Measurements from ENCODE around the gene ANKMY1.

The ANKMY1 gene

GRCh38 chr2:240572141-240573031 lies 14.6 kb upstream of the ANKMY1 start:
- H3K9me3 Mint-ChIP-seq = no peaks in the 10 kb centered on the region
- peaks cover 13% of the 10 kb centered on the region for H3K36me3 Mint-ChIP-seq
- DNase-seq (ENCODE audit: low spot score in 2 of 2) = no peak
- no peaks in the 10 kb centered on the region for H3K27me3 Mint-ChIP-seq
- no peak for ATAC-seq (ENCODE audit: low read depth)
- no peak overlapping the region for H3K4me3 Mint-ChIP-seq
- H3K4me1 Mint-ChIP-seq = peaks cover 24% of the 10 kb centered on the region
- no peak overlapping the region for H3K27ac Mint-ChIP-seq

- ATAC-seq (ENCODE audit: low read depth) = no peak
- peaks cover 11% of the 10 kb centered on the region for H3K36me3 Mint-ChIP-seq
- no peak overlapping the region for H3K27ac Mint-ChIP-seq
- peaks cover 29% of the 10 kb centered on the region for H3K4me1 Mint-ChIP-seq
- peak overlapping the region; percentile 22 for H3K4me3 Mint-ChIP-seq
- H3K27me3 Mint-ChIP-seq = no peaks in the 10 kb centered on the region
- no peak for DNase-seq (ENCODE audit: low spot score in 2 of 2)
- no peaks in the 10 kb centered on the region for H3K9me3 Mint-ChIP-seq
Measured at GRCh38 chr2:240571314-240571973, 13.7 kb upstream of the ANKMY1 start.

GRCh38 chr2:240570531-240571313 lies 12.9 kb upstream of the ANKMY1 start:
- no peaks in the 10 kb centered on the region for H3K27me3 Mint-ChIP-seq
- H3K9me3 Mint-ChIP-seq = no peaks in the 10 kb centered on the region
- no peak overlapping the region for H3K4me3 Mint-ChIP-seq
- peaks cover 9% of the 10 kb centered on the region for H3K36me3 Mint-ChIP-seq
- no peak for ATAC-seq (ENCODE audit: low read depth)
- peaks cover 31% of the 10 kb centered on the region for H3K4me1 Mint-ChIP-seq
- DNase-seq (ENCODE audit: low spot score in 2 of 2) = no peak
- no peak overlapping the region for H3K27ac Mint-ChIP-seq

- DNase-seq (ENCODE audit: low spot score in 2 of 2) (no peak), ATAC-seq (ENCODE audit: low read depth) (no peak)
- Mint-ChIP-seq H3K4me3 (peak overlapping the region; percentile 34), H3K4me1 (peaks cover 38% of the 10 kb centered on the region), H3K27me3 (no peaks in the 10 kb centered on the region), H3K27ac (no peak overlapping the region), H3K36me3 (peaks cover 6% of the 10 kb centered on the region), H3K9me3 (no peaks in the 10 kb centered on the region)
Measured at GRCh38 chr2:240569998-240570530, 12.3 kb upstream of the ANKMY1 start.

GRCh38 chr2:240569523-240569997 lies 11.8 kb upstream of the ANKMY1 start:
- Mint-ChIP-seq H3K4me1 (peaks cover 42% of the 10 kb centered on the region), H3K36me3 (peaks cover 7% of the 10 kb centered on the region), H3K4me3 (peak overlapping the region; percentile 88), H3K27ac (no peak overlapping the region), H3K27me3 (no peaks in the 10 kb centered on the region), H3K9me3 (no peaks in the 10 kb centered on the region)
- DNase-seq (ENCODE audit: low spot score in 2 of 2) (no peak), ATAC-seq (ENCODE audit: low read depth) (no peak)

- Mint-ChIP-seq H3K36me3 (peaks cover 8% of the 10 kb centered on the region), H3K4me3 (peak overlapping the region; percentile 88), H3K27me3 (no peaks in the 10 kb centered on the region), H3K4me1 (peaks cover 46% of the 10 kb centered on the region), H3K9me3 (no peaks in the 10 kb centered on the region), H3K27ac (peak overlapping the region; percentile 72)
- DNase-seq (ENCODE audit: low spot score in 2 of 2) (peak; percentile 53 to 68), ATAC-seq (ENCODE audit: low read depth) (peak; percentile 41)
Measured at GRCh38 chr2:240568678-240569522, 11.1 kb upstream of the ANKMY1 start.

GRCh38 chr2:240567872-240568677 lies 10.3 kb upstream of the ANKMY1 start, which contains the start of gene RNPEPL1:
RNPEPL1 (plus strand) TSS chr2:240568484; CDS start chr2:240568587, 103 bp downstream.
- Mint-ChIP-seq H3K4me3 (peak within 1 kb of the TSS; percentile 89), H3K4me1 (peaks cover 49% of the 10 kb centered on the region)
- peak; percentile 36 to 63 for DNase-seq (ENCODE audit: low spot score in 2 of 2)

GRCh38 chr2:240567137-240567871 lies 9.5 kb upstream of the ANKMY1 start:
- no peaks in the 10 kb centered on the region for H3K27me3 Mint-ChIP-seq
- peak overlapping the region; percentile 89 for H3K4me3 Mint-ChIP-seq
- H3K4me1 Mint-ChIP-seq = peaks cover 49% of the 10 kb centered on the region
- H3K9me3 Mint-ChIP-seq = no peaks in the 10 kb centered on the region
- ATAC-seq (ENCODE audit: low read depth) (no peak), DNase-seq (ENCODE audit: low spot score in 2 of 2) (peak in 1 of 2 donors; percentile 40)
- H3K36me3 Mint-ChIP-seq = peaks cover 11% of the 10 kb centered on the region
- peak overlapping the region; percentile 90 for H3K27ac Mint-ChIP-seq

More at GRCh38 chr2:240567872-240568677, 10.3 kb upstream of the ANKMY1 start, which contains the start of gene RNPEPL1:
- Mint-ChIP-seq H3K36me3 (peaks cover 11% of the 10 kb centered on the region), H3K27ac (peak within 1 kb of the TSS; percentile 90), H3K27me3 (no peaks in the 10 kb centered on the region), H3K9me3 (no peaks in the 10 kb centered on the region)
- ATAC-seq (ENCODE audit: low read depth) = peak; percentile 49

GRCh38 chr2:240566203-240567136 lies 8.7 kb upstream of the ANKMY1 start:
- H3K9me3 Mint-ChIP-seq = no peaks in the 10 kb centered on the region
- peak overlapping the region; percentile 89 for H3K4me3 Mint-ChIP-seq
- peak; percentile 65 for ATAC-seq (ENCODE audit: low read depth)
- peaks cover 55% of the 10 kb centered on the region for H3K4me1 Mint-ChIP-seq
- no peaks in the 10 kb centered on the region for H3K27me3 Mint-ChIP-seq
- peak overlapping the region; percentile 92 for H3K27ac Mint-ChIP-seq
- peaks cover 11% of the 10 kb centered on the region for H3K36me3 Mint-ChIP-seq
- DNase-seq (ENCODE audit: low spot score in 2 of 2) = peak; percentile 87

- peak; percentile 31 for ATAC-seq (ENCODE audit: low read depth)
- Mint-ChIP-seq H3K4me3 (peak overlapping the region; percentile 89), H3K27ac (peak overlapping the region; percentile 92), H3K4me1 (peaks cover 50% of the 10 kb centered on the region), H3K27me3 (no peaks in the 10 kb centered on the region), H3K9me3 (no peaks in the 10 kb centered on the region), H3K36me3 (peaks cover 9% of the 10 kb centered on the region)
- peak; percentile 62 to 73 for DNase-seq (ENCODE audit: low spot score in 2 of 2)
Measured at GRCh38 chr2:240565333-240566202, 7.8 kb upstream of the ANKMY1 start.
